ENCODE data around the gene PDZRN3.
"Not testable (repeated sequence)": the region's sequence is repeated elsewhere in the genome, so short reads cannot be mapped to it uniquely, and the experiment has no call there.

PDZRN3 gene

GRCh38 chr3:73480187-73480672 lies 144.5 kb downstream of the PDZRN3 start:
- DNase-seq: no peak
- in situ Hi-C loops (cut with HindIII; ENCODE audit: low pct_ligation_motif_present, low pct_unique_long_range_greater_than_20kb, low sequenced_read_pairs): no loop called here

DNA sequence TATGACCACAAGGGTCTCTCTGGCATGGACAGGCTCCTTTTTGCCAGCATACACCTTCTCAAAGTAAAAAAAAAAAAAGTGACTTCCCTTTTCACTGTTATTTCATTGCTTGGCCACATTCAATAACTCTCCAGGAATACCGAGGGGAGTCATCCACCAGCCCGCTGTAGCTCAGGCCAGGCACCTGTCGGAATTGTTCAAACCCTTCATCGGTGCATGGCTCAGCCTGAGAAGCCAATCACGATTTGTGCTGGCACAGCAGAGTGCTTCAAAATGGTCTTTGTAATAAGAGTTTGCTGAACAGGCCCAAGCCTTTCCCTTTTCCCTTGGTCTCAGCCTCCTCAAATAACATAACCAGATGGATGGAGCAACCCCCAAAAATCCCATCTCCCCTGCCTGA lies 145.4 kb downstream of the PDZRN3 start:
- no peak for DNase-seq
- in situ Hi-C loops (cut with HindIII; ENCODE audit: low pct_ligation_motif_present, low pct_unique_long_range_greater_than_20kb, low sequenced_read_pairs): no loop called here

DNA sequence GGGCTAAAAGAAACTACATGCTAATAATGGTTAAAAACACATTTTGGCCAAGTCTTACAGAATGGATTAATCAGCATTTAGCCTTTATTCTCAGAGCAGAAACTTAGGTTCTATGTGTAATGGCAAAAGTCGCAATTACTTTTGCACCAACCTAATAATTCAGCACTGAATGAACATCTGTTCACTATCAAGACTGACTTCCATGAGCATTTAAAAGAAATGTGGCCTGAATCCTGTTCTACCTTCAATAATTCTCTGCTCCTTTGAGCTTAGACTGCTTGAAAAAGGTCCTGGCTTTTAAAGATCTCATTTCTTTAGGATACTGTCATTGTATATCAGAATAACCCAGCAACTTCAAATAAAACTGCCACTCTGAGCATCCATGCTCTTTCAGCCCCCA lies 145.9 kb downstream of the PDZRN3 start:
- in situ Hi-C loops (cut with HindIII; ENCODE audit: low pct_ligation_motif_present, low pct_unique_long_range_greater_than_20kb, low sequenced_read_pairs): no loop called here
- no peak for DNase-seq

DNA sequence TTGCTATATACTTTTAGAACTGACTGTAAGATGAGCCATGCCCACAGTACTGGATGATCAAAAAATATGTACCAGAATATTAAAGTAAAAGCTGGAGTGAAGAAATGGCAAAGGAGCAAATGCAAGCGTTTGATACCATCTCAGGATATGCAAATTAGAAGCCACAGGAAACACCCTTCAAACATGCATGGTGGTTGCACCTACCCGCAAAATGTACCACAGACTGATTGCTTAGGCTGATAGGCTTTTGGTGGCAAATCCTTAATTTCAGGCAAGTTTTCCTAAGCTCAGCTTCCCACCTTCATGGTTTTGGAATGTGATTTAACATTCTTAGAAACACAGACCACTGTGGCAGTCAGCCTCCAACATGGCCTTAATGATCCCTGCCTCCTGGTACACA lies 149.0 kb downstream of the PDZRN3 start:
- DNase-seq: no peak
- in situ Hi-C loops (cut with HindIII; ENCODE audit: low pct_ligation_motif_present, low pct_unique_long_range_greater_than_20kb, low sequenced_read_pairs): no loop called here

DNA sequence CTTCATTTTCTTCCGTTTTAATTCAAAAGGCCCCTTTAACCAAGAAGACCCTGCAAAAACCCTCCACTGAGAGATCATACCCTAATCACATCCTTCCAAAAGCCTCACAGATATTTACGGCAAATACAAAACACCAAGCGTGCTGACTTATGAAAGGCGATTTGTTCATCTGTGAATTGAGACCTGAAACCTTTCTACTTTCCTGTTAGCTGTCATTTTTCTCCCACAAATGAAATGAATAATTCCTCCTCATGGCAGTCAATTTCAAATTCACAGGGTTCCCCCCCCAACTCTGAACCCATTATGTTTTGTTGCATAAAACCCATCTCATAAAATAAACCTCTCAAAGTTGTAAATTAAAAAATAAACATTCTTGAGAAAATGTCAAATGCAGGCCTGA lies 149.6 kb downstream of the PDZRN3 start:
- in situ Hi-C loops (cut with HindIII; ENCODE audit: low pct_ligation_motif_present, low pct_unique_long_range_greater_than_20kb, low sequenced_read_pairs): no loop called here
- no peak for DNase-seq

DNA sequence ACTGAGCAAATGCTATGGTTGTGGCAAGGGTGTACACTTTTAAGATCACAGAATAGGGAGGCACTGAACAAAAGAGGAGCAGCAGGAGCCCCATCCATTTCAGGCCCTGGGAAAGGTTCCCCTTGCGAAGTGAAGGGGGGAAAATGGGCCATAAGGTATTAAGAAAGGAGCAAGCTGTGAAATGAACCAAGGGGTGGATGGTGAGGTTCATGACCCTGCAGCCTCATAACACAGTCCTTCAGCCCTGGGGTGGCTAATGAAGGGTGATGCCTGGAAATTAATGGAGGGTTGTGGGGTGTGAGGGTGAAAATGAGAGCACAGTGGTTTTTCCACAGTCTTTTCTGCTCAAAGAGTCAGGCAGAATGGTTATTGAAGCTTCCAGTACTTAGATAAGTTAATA lies 150.1 kb downstream of the PDZRN3 start:
- no peak for DNase-seq
- in situ Hi-C loops (cut with HindIII; ENCODE audit: low pct_ligation_motif_present, low pct_unique_long_range_greater_than_20kb, low sequenced_read_pairs): no loop called here

GRCh38 chr3:73473898-73474416 lies 150.8 kb downstream of the PDZRN3 start:
- in situ Hi-C loops (cut with HindIII; ENCODE audit: low pct_ligation_motif_present, low pct_unique_long_range_greater_than_20kb, low sequenced_read_pairs): no loop called here

GRCh38 chr3:73473181-73473897 lies 151.4 kb downstream of the PDZRN3 start:
- in situ Hi-C loops (cut with HindIII; ENCODE audit: low pct_ligation_motif_present, low pct_unique_long_range_greater_than_20kb, low sequenced_read_pairs): no loop called here
- no peak for DNase-seq

More at GRCh38 chr3:73473898-73474416, 150.8 kb downstream of the PDZRN3 start:
- no peak for DNase-seq

DNA sequence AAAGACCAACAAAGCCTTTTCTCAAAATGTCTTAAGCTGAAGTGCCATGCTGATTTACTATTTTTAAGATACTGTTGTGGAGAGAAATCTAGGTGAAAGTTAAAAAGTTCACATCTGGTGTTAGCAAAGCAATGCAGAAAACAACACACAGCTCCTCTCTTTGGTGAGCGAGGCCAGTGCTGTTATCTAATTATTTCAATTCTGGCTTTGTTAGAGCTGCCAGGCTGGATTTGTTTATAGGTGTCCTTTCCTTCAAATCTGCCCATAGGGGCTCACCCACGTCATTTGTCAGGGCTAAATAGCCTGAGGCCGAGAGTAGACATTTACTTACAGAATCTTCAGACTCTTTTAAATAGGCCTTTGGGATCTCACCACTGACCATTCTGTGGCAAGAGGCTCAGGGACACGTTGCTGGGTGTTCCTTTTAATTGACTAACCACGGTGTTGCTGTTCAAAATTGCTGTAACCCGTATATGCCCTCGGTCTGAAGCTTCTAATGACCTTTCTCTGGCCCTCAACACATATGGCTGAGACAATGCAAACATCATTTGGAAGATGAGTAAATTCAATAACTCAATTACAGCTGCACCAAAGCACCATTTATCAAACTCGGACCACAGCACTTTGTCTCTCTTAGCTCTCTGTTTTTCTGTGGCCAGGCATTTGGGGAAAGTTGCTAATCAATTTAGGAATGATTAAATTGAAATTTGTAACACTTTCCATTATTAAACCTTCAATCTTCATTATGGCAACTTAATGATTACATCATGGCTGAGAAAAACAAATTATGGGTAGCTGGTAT lies 152.6 kb downstream of the PDZRN3 start:
- no peak for DNase-seq
- in situ Hi-C loops (cut with HindIII; ENCODE audit: low pct_ligation_motif_present, low pct_unique_long_range_greater_than_20kb, low sequenced_read_pairs): no loop called here

DNA sequence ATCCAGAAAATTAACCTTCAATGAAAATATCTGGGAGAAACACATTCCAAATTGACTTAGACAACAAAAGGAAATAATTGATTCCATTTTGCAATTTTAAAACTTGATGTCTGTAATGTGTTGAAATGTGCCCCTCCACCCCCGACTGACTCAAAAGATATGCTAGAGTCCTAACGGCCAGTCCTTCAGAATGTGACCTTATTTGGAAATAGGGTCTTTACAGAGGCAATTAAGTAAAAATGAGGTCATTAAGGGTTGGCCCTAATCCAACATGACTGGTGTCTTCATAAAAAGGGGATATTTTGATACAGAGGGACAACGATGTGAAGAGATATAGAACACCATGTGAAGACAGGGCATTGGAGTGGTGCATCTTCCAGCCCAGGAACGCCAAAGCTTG lies 153.9 kb downstream of the PDZRN3 start:
- in situ Hi-C loops (cut with HindIII; ENCODE audit: low pct_ligation_motif_present, low pct_unique_long_range_greater_than_20kb, low sequenced_read_pairs): no loop called here
- DNase-seq: no peak

DNA sequence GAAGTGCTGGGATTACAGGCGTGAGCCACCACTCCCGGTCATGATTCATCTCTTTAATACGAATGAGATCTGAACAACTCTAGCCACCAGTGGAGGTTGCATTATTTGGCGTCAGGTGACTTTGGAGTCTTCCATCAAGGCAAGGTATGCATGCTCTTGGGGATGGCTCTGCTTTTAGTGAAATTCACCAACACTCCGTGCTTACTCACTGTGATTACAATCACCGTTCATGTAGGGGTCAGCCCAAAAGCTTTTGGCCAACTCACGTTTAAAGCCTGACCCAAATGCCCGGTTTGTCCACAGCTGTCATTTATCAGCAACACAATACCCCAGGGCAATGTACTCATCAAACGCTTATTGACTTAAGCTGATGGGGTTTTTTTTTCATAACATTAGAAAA lies 155.4 kb downstream of the PDZRN3 start:
- in situ Hi-C loops (cut with HindIII; ENCODE audit: low pct_ligation_motif_present, low pct_unique_long_range_greater_than_20kb, low sequenced_read_pairs): no loop called here
- no peak for DNase-seq

GRCh38 chr3:73467211-73467610 lies 157.5 kb downstream of the PDZRN3 start:
- DNase-seq: no peak
- in situ Hi-C loops (cut with HindIII; ENCODE audit: low pct_ligation_motif_present, low pct_unique_long_range_greater_than_20kb, low sequenced_read_pairs): no loop called here

DNA sequence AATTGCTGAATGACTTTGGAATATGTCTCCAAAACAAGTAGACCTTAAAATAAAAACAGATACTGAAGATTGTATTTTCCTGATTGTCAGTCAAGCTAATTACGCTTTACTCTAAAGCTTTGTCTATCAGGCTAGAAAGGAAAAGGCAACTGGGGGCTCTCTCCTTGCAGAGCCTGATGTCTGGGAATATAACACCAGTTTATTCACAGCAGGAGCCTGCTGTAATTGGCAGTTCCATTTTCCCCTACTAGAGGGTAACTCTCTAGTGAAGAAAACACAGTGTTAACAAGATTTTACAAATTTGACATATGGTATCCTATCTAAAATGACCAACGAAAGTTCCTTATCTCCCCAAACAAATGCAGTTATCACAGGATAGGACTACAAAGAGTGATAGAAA lies 158.8 kb downstream of the PDZRN3 start:
- in situ Hi-C loops (cut with HindIII; ENCODE audit: low pct_ligation_motif_present, low pct_unique_long_range_greater_than_20kb, low sequenced_read_pairs): no loop called here

GRCh38 chr3:73464126-73464525 lies 160.6 kb downstream of the PDZRN3 start:
- in situ Hi-C loops (cut with HindIII; ENCODE audit: low pct_ligation_motif_present, low pct_unique_long_range_greater_than_20kb, low sequenced_read_pairs); DNase-seq: not testable (repeated sequence)

More for the DNA sequence above, 158.8 kb downstream of the PDZRN3 start:
- DNase-seq: no peak

DNA sequence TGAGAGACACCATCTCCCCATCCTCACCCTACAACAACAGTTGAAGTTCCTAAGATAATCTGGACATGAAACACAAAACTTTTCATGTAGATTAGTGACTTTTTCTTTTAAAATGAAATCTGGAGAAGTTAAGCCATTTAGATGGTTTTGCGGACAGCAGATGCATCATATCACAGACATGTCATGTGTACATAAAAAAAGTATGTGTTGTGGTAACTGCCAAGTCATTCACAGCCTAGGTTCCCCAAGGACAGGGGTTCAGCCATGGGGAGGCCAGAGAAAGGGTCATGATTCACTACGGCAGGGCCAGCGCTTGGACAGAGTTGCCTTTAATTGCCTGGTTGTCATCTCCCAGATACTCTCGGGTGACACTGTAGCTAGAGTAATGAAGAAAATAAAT lies 163.2 kb downstream of the PDZRN3 start:
- in situ Hi-C loops (cut with HindIII; ENCODE audit: low pct_ligation_motif_present, low pct_unique_long_range_greater_than_20kb, low sequenced_read_pairs): no loop called here
- DNase-seq: no peak

GRCh38 chr3:73459711-73460110 lies 165.0 kb downstream of the PDZRN3 start:
- in situ Hi-C loops (cut with HindIII; ENCODE audit: low pct_ligation_motif_present, low pct_unique_long_range_greater_than_20kb, low sequenced_read_pairs): no loop called here
- no peak for DNase-seq

- in situ Hi-C loops (cut with HindIII; ENCODE audit: low pct_ligation_motif_present, low pct_unique_long_range_greater_than_20kb, low sequenced_read_pairs): no loop called here
- no peak for DNase-seq
Measured at GRCh38 chr3:73453666-73454065, 171.1 kb downstream of the PDZRN3 start.

DNA sequence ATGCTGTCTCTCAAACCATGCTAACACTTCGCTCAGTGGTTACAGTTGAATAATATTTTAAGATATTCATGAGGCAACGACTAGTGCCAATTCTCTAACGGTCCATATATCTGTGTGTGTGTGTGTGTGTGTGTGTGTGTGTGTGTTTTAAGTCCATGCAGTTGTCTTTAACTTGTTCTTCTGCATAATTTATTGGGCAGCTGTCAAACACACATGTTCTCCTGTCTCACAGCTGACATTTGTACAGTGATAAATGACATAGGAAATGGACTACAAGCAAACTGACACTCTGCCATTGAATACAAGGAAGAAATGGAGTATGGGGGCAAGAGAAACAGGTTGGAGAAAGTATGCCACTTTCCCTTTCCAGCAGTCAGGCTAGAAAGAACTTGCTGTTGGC lies 172.0 kb downstream of the PDZRN3 start:
- DNase-seq: no peak
- in situ Hi-C loops (cut with HindIII; ENCODE audit: low pct_ligation_motif_present, low pct_unique_long_range_greater_than_20kb, low sequenced_read_pairs): no loop called here

DNA sequence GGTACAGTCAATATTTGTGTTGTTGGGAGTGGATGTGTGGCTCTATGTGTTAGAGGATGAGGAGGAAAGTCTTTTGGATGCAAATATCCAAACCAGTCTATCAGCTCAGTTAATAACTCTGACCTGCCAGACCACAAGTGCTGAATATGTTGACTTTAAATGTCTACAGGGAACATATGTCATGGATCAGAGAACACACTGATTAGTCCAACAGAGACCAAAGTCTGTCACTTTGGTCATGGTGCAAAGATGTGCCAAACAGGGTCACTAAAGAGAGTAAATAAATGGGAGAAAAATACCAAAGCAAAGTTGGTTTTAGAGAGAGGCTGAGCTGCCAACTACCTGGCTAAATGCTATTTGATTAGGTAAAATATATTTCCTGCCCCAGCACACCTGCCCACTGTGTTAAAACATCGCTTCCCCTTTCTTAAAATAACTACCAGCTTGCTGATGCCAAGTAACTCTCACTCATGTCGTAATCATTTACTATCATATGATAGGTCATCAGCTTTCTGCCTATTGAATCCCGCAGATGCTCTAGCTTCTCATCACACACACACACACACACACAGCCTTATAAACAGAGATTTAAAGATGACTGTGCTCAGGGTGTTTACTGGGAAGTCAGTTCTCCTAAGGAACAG lies 173.3 kb downstream of the PDZRN3 start:
- in situ Hi-C loops (cut with HindIII; ENCODE audit: low pct_ligation_motif_present, low pct_unique_long_range_greater_than_20kb, low sequenced_read_pairs): no loop called here
- no peak for DNase-seq

Data from ACHN (cell line).